Ovary (tissue), 3 donors: ENCODE data around the gene TPRG1L.
"Not testable (repeated sequence)": the region's sequence is repeated elsewhere in the genome, so short reads cannot be mapped to it uniquely, and the experiment has no call there.

Experiments
- CTCF ChIP-seq, 3 donors: fragments of 450-650 bp in 2 of 3; fragments of 200-600 bp in 1 of 3; IDR thresholded peaks; one replicate each; pipeline versions ENCODE4 v1.5.1 to v1.8.0; 2016 to 2022; ENCODE audit warnings: antibody characterized with exemption in 3 of 3, mild to moderate bottlenecking in 1 of 3
- POLR2A ChIP-seq: fragments of 450-650 bp; IDR thresholded peaks from one replicate; pipeline ENCODE4 v1.6.1; 2017; ENCODE audit warnings: antibody characterized with exemption, mild to moderate bottlenecking, moderate library complexity
- donor health status: DM: no; HTN: no; CAD: no.

DNA sequence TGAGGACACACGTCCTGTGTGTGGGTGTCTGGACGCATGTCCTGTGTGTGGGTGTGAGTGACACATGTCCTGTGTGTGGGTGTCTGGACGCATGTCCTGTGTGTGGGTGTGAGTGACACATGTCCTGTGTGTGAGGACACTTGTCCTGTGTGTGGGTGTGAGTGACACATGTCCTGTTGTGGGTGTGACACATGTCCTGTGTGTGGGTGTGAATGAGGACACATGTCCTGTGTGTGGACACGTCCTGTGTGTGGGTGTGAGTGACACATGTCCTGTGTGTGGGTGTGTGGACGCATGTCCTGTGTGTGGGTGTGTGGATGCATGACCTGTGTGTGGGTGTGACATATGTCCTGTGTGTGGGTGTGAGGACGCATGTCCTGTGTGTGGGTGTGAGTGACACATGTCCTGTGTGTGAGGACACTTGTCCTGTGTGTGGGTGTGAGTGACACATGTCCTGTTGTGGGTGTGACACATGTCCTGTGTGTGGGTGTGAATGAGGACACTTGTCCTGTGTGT lies 39.4 kb upstream of the TPRG1L start:
- not testable (repeated sequence) for TF ChIP-seq POLR2A; CTCF (IDR thresholded peaks at IDR 0.05)
